K562 (cell line): ENCODE measurements around the gene SPOCD1. TPM values are rescaled to one million over a fixed set of nuclear protein-coding genes. Genes with fewer than 3 reads are reported as not detected.

Experiments
- ATAC-seq: fragments of 200-7000 bp; cut with Tn5 transposase; 3 replicates; pipeline ENCODE4 v1.9.1; 2020; ENCODE audit warnings: moderate library complexity
- BruUV-seq: library from RNA; stranded (reverse); fragments of 400-500 nt; replicated peaks from 2 replicates; lab custom pipeline; 2021; lab: Mats Ljungman, UMichigan
- CTCF ChIA-PET: fragments of 300-600 bp; formaldehyde crosslinking; extraction: SDS; loops from one replicate; lab custom pipeline; 2021; ENCODE audit warnings: low intra/inter-chr PET ratio; lab: Yijun Ruan, JAX
- POLR2A ChIA-PET: fragments of 300-600, 350-650 bp; sonication (Branson Sonifier 250); formaldehyde crosslinking; extraction: SDS; loops from one replicate; lab custom pipeline; 2021; ENCODE audit warnings: antibody characterized with exemption, inconsistent platforms; lab: Yijun Ruan, JAX
- DNase-seq, 4 experiments: peaks; one replicate each; pipeline versions ENCODE4 v3.0.0 to v3.0.0-alpha.2; 2011 to 2018; ENCODE audit warnings: low spot score in 3 of 4, mixed read lengths in 3 of 4; ENCODE audit errors: extremely low read depth in 1 of 4
- FAIRE-seq: peaks from 2 replicates; lab custom pipeline; 2011; peaks lifted over from hg19 to GRCh38; lab: Jason Lieb, UNC
- H2AFZ ChIP-seq: 2 replicates; pipeline ENCODE4 v1.6.0; 2011; ENCODE audit warnings: low read depth, low read length, control low read depth, inconsistent platforms
- H3K27ac ChIP-seq: fragments of 200-600 bp; 3 replicates; pipeline ENCODE4 v1.8.0; 2011; ENCODE audit warnings: low read depth, mild to moderate bottlenecking, control low read depth, inconsistent platforms, low read length, moderate library complexity, mixed read lengths; ENCODE audit errors: extremely low read depth
- H3K27me3 ChIP-seq, 2 experiments: fragments of 300-600 bp in 1 of 2; 2 replicates in 1 of 2; 3 replicates in 1 of 2; pipeline versions ENCODE4 v1.6.0 to v1.8.0; 2011; ENCODE audit warnings: inconsistent platforms in 2 of 2, low read length in 2 of 2, mild to moderate bottlenecking in 1 of 2, mixed read lengths in 1 of 2, moderate library complexity in 1 of 2; ENCODE audit not compliant: control insufficient read depth in 2 of 2, insufficient read depth in 2 of 2
- H3K36me3 ChIP-seq: fragments of 300-600 bp; 3 replicates; pipeline ENCODE4 v1.8.0; 2011; ENCODE audit warnings: mild to moderate bottlenecking, low read length, inconsistent platforms; ENCODE audit not compliant: control insufficient read depth, insufficient read depth
- H3K4me1 ChIP-seq, 2 experiments: fragments of 200-600 bp in 1 of 2; replicated peaks in 1 of 2; 2 replicates in 1 of 2; 3 replicates in 1 of 2; pipeline versions ENCODE4 v1.5.1 to v1.8.0; 2011; ENCODE audit warnings: inconsistent platforms in 2 of 2, low read length in 2 of 2, mild to moderate bottlenecking in 1 of 2, mixed read lengths in 1 of 2, moderate library complexity in 1 of 2; ENCODE audit not compliant: control insufficient read depth in 2 of 2, insufficient read depth in 2 of 2
- H3K4me2 ChIP-seq: 2 replicates; pipeline ENCODE4 v1.6.1; 2011; ENCODE audit warnings: low read length, control low read depth, inconsistent platforms, mixed read lengths; ENCODE audit not compliant: insufficient read depth
- H3K4me3 ChIP-seq: fragments of 200-600 bp; sonication (generic), shearing (Covaris generic); 2 replicates; pipeline ENCODE4 v1.5.1; 2016; ENCODE audit warnings: control low read depth, inconsistent platforms
- H3K79me2 ChIP-seq: fragments of 200-600 bp; 3 replicates; pipeline ENCODE4 v1.8.0; 2011; ENCODE audit warnings: low read length, inconsistent platforms; ENCODE audit not compliant: control insufficient read depth, insufficient read depth
- H3K9ac ChIP-seq, 2 experiments: 2 replicates each; pipeline versions ENCODE4 v1.6.0 to v1.6.1; 2011; ENCODE audit warnings: low read depth in 2 of 2, low read length in 2 of 2, control low read depth in 1 of 2, inconsistent platforms in 1 of 2, mild to moderate bottlenecking in 1 of 2, mixed read lengths in 1 of 2; ENCODE audit not compliant: insufficient read depth in 1 of 2
- H3K9me1 ChIP-seq: one replicate; pipeline ENCODE4 v1.6.0; 2011; ENCODE audit warnings: inconsistent platforms, mild to moderate bottlenecking, low read length, moderate library complexity; ENCODE audit not compliant: control insufficient read depth, insufficient read depth
- H3K9me3 ChIP-seq: replicated peaks from 2 replicates; pipeline ENCODE4 v1.5.1; 2011; ENCODE audit warnings: low read depth, low read length, inconsistent platforms; ENCODE audit not compliant: control insufficient read depth, insufficient read depth
- H4K20me1 ChIP-seq: replicated peaks from 2 replicates; pipeline ENCODE4 v1.6.1; 2011; ENCODE audit warnings: low read length, inconsistent platforms, mixed read lengths; ENCODE audit not compliant: control insufficient read depth, insufficient read depth
- L3MBTL2 ChIP-seq: fragments of 450-650 bp; IDR thresholded peaks from 2 replicates; pipeline ENCODE4 v1.6.1; 2016; ENCODE audit warnings: mild to moderate bottlenecking, moderate library complexity
- WGBS: fragments of 100-300 bp; shearing (Covaris generic); methylation state at CpG from one replicate; pipeline ENCODE4 v1.1.6; 2016; ENCODE audit warnings: low coverage, mixed read lengths; ENCODE audit not compliant: insufficient coverage; ENCODE audit errors: missing lambda C conversion rate; 5-methylcytosine and 5-hydroxymethylcytosine counted together
- in situ Hi-C: fragments of 300-500 bp; cut with MboI; formaldehyde crosslinking; loops from 4 replicates; pipeline ENCODE4 v1.15.0; 2018; ENCODE audit warnings: inconsistent platforms, mixed read lengths
- intact Hi-C: fragments of 100-400 bp; cut with micrococcal nuclease; formaldehyde crosslinking; loops from 2 replicates; pipeline ENCODE4 v1.14.2; 2022
- polyA plus RNA-seq, 8 experiments: library from polyadenylated mRNA; depleted of rRNA in 4 of 8; stranded (reverse) in 5 of 8; unstranded in 3 of 8; fragments of >200 nt; fragmentation: Nextera tagmentation in 2 of 8; fragmentation: Illumina TruSeq in 1 of 8; extraction: Ambion mirVana in 2 of 8; extraction: Trizol in 1 of 8; gene quantifications; 2 replicates each; pipeline versions ENCODE4 v1.2.1 to v1.2.3, GENCODE V29; 2011 to 2014; ENCODE audit warnings: inconsistent platforms in 1 of 8, missing spikeins in 1 of 8
- total RNA-seq, 7 experiments: library from RNA; depleted of rRNA in 6 of 7; stranded (reverse); fragments of >200 nt in 6 of 7; fragmentation: Illumina TruSeq in 2 of 7; extraction: Trizol in 2 of 7; gene quantifications; 2 replicates each; pipeline versions ENCODE4 v1.2.1 to v1.2.3, GENCODE V29; 2011 to 2021; ENCODE audit warnings: low replicate concordance in 1 of 7
- TF ChIP-seq, protein P1 (sequence below): fragments of 450-650 bp; IDR thresholded peaks from 2 replicates; pipeline ENCODE4 v1.6.1; 2016; ENCODE audit warnings: mild to moderate bottlenecking, moderate library complexity

Gene SPOCD1
- total and polyA plus RNA-seq, 9 of the 15 experiments (the other 6 are each of a cell fraction or from before 2014, with no cell fraction given), result 0.03 to 0.71 (median 0.26) TPM; not detected in 1

DNA sequence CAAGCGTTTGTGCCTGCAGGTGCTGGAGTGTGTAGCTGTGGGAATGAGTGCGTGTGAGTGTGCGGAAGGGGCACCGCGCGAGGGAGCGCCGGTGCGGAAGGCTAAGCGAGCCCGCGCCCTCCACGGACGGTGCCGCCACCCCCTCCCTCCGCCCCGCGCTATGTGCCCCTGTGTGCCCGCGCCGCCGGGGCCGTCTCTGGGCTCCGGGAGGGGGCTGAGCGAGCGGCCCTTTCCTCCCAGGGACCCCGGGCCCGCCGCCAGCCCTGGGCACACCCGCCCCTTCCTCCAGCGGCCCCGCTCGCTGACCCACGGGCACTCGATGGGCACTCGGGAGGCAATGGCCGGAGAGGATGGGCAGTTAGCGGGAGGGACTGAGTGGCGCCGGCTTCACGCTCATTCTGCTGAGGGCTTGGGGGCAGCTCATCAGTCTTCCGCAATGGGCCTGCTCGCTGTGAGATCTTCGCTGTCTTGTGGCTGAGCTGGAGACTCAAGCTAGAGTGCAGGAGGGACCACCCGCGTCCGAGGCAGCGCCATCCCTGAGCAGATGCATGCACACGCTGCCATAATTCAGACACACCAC, 43.1 kb downstream of the SPOCD1 start:
- DNase-seq, result no peak
- no peak for ATAC-seq
- no peak overlapping the region for H3K4me3 ChIP-seq
- H4K20me1 ChIP-seq, result peaks cover 23% of the 10 kb centered on the region
- TF ChIP-seq L3MBTL2, result no peak
- TF ChIP-seq, protein P1, sequence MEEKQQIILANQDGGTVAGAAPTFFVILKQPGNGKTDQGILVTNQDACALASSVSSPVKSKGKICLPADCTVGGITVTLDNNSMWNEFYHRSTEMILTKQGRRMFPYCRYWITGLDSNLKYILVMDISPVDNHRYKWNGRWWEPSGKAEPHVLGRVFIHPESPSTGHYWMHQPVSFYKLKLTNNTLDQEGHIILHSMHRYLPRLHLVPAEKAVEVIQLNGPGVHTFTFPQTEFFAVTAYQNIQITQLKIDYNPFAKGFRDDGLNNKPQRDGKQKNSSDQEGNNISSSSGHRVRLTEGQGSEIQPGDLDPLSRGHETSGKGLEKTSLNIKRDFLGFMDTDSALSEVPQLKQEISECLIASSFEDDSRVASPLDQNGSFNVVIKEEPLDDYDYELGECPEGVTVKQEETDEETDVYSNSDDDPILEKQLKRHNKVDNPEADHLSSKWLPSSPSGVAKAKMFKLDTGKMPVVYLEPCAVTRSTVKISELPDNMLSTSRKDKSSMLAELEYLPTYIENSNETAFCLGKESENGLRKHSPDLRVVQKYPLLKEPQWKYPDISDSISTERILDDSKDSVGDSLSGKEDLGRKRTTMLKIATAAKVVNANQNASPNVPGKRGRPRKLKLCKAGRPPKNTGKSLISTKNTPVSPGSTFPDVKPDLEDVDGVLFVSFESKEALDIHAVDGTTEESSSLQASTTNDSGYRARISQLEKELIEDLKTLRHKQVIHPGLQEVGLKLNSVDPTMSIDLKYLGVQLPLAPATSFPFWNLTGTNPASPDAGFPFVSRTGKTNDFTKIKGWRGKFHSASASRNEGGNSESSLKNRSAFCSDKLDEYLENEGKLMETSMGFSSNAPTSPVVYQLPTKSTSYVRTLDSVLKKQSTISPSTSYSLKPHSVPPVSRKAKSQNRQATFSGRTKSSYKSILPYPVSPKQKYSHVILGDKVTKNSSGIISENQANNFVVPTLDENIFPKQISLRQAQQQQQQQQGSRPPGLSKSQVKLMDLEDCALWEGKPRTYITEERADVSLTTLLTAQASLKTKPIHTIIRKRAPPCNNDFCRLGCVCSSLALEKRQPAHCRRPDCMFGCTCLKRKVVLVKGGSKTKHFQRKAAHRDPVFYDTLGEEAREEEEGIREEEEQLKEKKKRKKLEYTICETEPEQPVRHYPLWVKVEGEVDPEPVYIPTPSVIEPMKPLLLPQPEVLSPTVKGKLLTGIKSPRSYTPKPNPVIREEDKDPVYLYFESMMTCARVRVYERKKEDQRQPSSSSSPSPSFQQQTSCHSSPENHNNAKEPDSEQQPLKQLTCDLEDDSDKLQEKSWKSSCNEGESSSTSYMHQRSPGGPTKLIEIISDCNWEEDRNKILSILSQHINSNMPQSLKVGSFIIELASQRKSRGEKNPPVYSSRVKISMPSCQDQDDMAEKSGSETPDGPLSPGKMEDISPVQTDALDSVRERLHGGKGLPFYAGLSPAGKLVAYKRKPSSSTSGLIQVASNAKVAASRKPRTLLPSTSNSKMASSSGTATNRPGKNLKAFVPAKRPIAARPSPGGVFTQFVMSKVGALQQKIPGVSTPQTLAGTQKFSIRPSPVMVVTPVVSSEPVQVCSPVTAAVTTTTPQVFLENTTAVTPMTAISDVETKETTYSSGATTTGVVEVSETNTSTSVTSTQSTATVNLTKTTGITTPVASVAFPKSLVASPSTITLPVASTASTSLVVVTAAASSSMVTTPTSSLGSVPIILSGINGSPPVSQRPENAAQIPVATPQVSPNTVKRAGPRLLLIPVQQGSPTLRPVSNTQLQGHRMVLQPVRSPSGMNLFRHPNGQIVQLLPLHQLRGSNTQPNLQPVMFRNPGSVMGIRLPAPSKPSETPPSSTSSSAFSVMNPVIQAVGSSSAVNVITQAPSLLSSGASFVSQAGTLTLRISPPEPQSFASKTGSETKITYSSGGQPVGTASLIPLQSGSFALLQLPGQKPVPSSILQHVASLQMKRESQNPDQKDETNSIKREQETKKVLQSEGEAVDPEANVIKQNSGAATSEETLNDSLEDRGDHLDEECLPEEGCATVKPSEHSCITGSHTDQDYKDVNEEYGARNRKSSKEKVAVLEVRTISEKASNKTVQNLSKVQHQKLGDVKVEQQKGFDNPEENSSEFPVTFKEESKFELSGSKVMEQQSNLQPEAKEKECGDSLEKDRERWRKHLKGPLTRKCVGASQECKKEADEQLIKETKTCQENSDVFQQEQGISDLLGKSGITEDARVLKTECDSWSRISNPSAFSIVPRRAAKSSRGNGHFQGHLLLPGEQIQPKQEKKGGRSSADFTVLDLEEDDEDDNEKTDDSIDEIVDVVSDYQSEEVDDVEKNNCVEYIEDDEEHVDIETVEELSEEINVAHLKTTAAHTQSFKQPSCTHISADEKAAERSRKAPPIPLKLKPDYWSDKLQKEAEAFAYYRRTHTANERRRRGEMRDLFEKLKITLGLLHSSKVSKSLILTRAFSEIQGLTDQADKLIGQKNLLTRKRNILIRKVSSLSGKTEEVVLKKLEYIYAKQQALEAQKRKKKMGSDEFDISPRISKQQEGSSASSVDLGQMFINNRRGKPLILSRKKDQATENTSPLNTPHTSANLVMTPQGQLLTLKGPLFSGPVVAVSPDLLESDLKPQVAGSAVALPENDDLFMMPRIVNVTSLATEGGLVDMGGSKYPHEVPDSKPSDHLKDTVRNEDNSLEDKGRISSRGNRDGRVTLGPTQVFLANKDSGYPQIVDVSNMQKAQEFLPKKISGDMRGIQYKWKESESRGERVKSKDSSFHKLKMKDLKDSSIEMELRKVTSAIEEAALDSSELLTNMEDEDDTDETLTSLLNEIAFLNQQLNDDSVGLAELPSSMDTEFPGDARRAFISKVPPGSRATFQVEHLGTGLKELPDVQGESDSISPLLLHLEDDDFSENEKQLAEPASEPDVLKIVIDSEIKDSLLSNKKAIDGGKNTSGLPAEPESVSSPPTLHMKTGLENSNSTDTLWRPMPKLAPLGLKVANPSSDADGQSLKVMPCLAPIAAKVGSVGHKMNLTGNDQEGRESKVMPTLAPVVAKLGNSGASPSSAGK, result no peak
- TF ChIP-seq, all 486 proteins: peak for 0
- no peak overlapping the region for H3K9ac ChIP-seq
- intact Hi-C loops (no loop called here), in situ Hi-C loops (no loop called here)
- ChIA-PET CTCF (no interaction called here), POLR2A (interaction anchor here (0.6 kb wide), 1 partner anchor 232 kb away, joined by 3 read pairs; no protein-coding TSS in a partner anchor)
- peaks cover 13 to 55% of the 10 kb centered on the region in 2 experiments; a peak in 4 of 5 replicates for H3K27me3 ChIP-seq
- H3K9me3 ChIP-seq, result no peaks in the 10 kb centered on the region
- 41% methylated on average over 45 of the region's 49 CpGs for WGBS
- no peaks in the 10 kb centered on the region for H3K9me1 ChIP-seq
- no peak for FAIRE-seq
- no peak overlapping the region for H3K4me2 ChIP-seq
- BruUV-seq, result no TSS peak
- no peaks in the 10 kb centered on the region for H3K36me3 ChIP-seq
- no peak overlapping the region for H2AFZ ChIP-seq
- no peaks in the 10 kb centered on the region for H3K79me2 ChIP-seq
- H3K4me1 ChIP-seq, result peaks cover 21 to 32% of the 10 kb centered on the region in 2 experiments
- no peak overlapping the region for H3K27ac ChIP-seq
